Thyroid gland (tissue), 4 donors: Measurements from ENCODE around the gene RETREG3. TPM values are rescaled to one million over a fixed set of nuclear protein-coding genes. Genes with fewer than 3 reads are reported as not detected.
"Not testable (repeated sequence)": the region's sequence is repeated elsewhere in the genome, so short reads cannot be mapped to it uniquely, and the experiment has no call there.

Experiments
- DNase-seq, 2 donors: peaks; one replicate each; pipeline ENCODE4 v3.0.0-alpha.2; 2019
- H3K27ac ChIP-seq, 3 donors: fragments of 200-600 bp; sonication (generic); 1 replicate in 2 of 3; 2 replicates in 1 of 3; pipeline ENCODE4 v1.5.1; 2016 to 2019; ENCODE audit warnings: mild to moderate bottlenecking in 1 of 3, moderate library complexity in 1 of 3
- H3K27me3 ChIP-seq: fragments of 200-600 bp; sonication (generic); one replicate; pipeline ENCODE4 v1.5.1; 2019
- H3K36me3 ChIP-seq, 2 donors: fragments of 200-600 bp; sonication (generic); one replicate each; pipeline ENCODE4 v1.5.1; 2016 to 2019
- H3K4me1 ChIP-seq, 2 donors: fragments of 200-600 bp; sonication (generic); one replicate each; pipeline ENCODE4 v1.5.1; 2017 to 2019
- H3K4me3 ChIP-seq, 3 donors: fragments of 200-600 bp; sonication (generic); replicated peaks in 1 of 3; 1 replicate in 2 of 3; 2 replicates in 1 of 3; pipeline ENCODE4 v1.5.1; 2016; ENCODE audit warnings: mild to moderate bottlenecking in 1 of 3
- H3K9me3 ChIP-seq: fragments of 200-600 bp; sonication (generic); one replicate; pipeline ENCODE4 v1.5.1; 2017
- POLR2A ChIP-seq, 2 donors: fragments of 450-650 bp; IDR thresholded peaks; one replicate each; pipeline ENCODE4 v1.6.1; 2017; ENCODE audit warnings: antibody characterized with exemption in 2 of 2, mild to moderate bottlenecking in 2 of 2, moderate library complexity in 1 of 2
- WGBS, 2 donors: methylation state at CpG; one replicate each; pipeline ENCODE4 v1.1.5; 2017; 5-methylcytosine and 5-hydroxymethylcytosine counted together
- intact Hi-C: fragments of 100-400 bp; cut with DNase I; formaldehyde crosslinking; loops from one replicate; pipeline ENCODE4 v1.15.1; 2023
- total RNA-seq, 4 donors: library from RNA; depleted of rRNA; stranded (reverse); fragments of >200 nt; gene quantifications; one replicate each; pipeline ENCODE4 v1.2.3, GENCODE V29; 2016
- TF ChIP-seq, protein P1 (sequence below), 6 experiments: fragments of 200-600 bp in 3 of 6; fragments of 450-650 bp in 3 of 6; sonication (generic) in 3 of 6; IDR thresholded peaks; one replicate each; pipeline ENCODE4 v1.5.1; 2016 to 2019; ENCODE audit warnings: antibody characterized with exemption in 6 of 6, mild to moderate bottlenecking in 2 of 6, inconsistent platforms in 1 of 6, moderate library complexity in 1 of 6

Gene RETREG3
- total RNA-seq, 4 donors from 2014 or later = 61.9 to 74.4 (median 72.1) TPM

GRCh38 chr17:42543190-42544079, 65.7 kb downstream of the RETREG3 start:
- intact Hi-C loops = no loop called here
- no peak for TF ChIP-seq POLR2A (IDR thresholded peaks at IDR 0.05)
- TF ChIP-seq, protein P1, sequence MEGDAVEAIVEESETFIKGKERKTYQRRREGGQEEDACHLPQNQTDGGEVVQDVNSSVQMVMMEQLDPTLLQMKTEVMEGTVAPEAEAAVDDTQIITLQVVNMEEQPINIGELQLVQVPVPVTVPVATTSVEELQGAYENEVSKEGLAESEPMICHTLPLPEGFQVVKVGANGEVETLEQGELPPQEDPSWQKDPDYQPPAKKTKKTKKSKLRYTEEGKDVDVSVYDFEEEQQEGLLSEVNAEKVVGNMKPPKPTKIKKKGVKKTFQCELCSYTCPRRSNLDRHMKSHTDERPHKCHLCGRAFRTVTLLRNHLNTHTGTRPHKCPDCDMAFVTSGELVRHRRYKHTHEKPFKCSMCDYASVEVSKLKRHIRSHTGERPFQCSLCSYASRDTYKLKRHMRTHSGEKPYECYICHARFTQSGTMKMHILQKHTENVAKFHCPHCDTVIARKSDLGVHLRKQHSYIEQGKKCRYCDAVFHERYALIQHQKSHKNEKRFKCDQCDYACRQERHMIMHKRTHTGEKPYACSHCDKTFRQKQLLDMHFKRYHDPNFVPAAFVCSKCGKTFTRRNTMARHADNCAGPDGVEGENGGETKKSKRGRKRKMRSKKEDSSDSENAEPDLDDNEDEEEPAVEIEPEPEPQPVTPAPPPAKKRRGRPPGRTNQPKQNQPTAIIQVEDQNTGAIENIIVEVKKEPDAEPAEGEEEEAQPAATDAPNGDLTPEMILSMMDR (IDR thresholded peaks at IDR 0.05) = no peak
- no peaks in the 10 kb centered on the region for H3K9me3 ChIP-seq
- 94 to 95% methylated on average over 21 to 34 of the region's 39 CpGs for WGBS, 2 donors
- H3K36me3 ChIP-seq = peaks cover 19 to 30% of the 10 kb centered on the region in 2 donors
- H3K4me1 ChIP-seq = peaks cover 3 to 5% of the 10 kb centered on the region in 2 donors
- H3K27me3 ChIP-seq = no peaks in the 10 kb centered on the region
- H3K27ac ChIP-seq = no peak overlapping the region
- DNase-seq = no peak
- H3K4me3 ChIP-seq = no peak overlapping the region

DNA sequence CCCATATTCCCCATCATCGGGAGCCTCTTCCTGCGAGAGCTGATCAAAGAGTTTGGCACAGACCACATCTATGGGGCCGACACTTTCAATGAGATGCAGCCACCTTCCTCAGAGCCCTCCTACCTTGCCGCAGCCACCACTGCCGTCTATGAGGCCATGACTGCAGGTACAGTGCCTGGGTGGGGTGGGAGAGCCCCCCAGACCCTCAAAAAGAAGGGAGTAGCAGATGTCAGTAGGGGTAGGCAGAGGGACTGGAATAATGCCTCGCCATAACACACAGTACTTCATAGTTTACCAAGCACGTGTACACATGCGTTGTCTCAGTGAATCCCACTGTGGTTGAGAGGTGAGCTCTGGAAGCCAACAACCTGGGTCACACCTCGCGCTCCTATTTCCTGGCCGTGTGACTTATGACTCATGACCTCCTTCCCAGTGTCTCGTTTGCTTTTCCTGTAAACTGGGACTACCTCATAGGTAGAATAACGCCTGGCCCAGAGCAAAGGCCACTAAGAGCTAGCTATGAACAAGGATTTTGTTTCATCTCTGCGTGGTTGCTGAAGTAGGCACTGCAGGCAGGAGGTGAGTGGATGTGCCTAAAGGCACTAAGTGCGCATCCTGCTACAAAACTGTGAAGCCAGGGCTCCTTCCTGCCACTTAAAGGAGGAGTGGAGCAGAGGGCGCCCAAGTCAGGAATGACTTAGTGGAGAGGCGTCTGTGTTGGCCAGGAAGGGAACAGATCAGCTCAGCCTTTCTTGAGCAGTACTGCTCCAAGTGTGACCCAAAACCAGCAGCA, 67.9 kb downstream of the RETREG3 start:
- intact Hi-C loops = no loop called here
- H3K27me3 ChIP-seq = no peaks in the 10 kb centered on the region
- H3K27ac ChIP-seq = no peak overlapping the region
- H3K9me3 ChIP-seq = no peaks in the 10 kb centered on the region
- no peak for TF ChIP-seq POLR2A (IDR thresholded peaks at IDR 0.05)
- TF ChIP-seq, protein P1 (IDR thresholded peaks at IDR 0.05) = no peak
- peaks cover 8 to 9% of the 10 kb centered on the region in 2 donors for H3K4me1 ChIP-seq
- WGBS, 2 donors = 85 to 89% methylated on average over 13 to 17 of the region's 17 CpGs
- H3K36me3 ChIP-seq = peaks cover 21 to 30% of the 10 kb centered on the region in 2 donors
- H3K4me3 ChIP-seq = no peak overlapping the region
- DNase-seq = no peak

- WGBS, 2 donors = 94 to 97% methylated on average over 4 of the region's 4 CpGs
- Histone ChIP-seq H3K36me3 (peaks cover 21 to 30% of the 10 kb centered on the region in 2 donors), H3K4me1 (peaks cover 8 to 11% of the 10 kb centered on the region in 2 donors)
- H3K9me3 ChIP-seq, intact Hi-C loops, DNase-seq, H3K27ac ChIP-seq, H3K27me3 ChIP-seq, H3K4me3 ChIP-seq: not testable (repeated sequence)
Observed at GRCh38 chr17:42540558-42540957, 68.6 kb downstream of the RETREG3 start.

- WGBS, 2 donors = 96 to 98% methylated on average over 14 of the region's 14 CpGs
- DNase-seq = no peak
- H3K9me3 ChIP-seq = no peaks in the 10 kb centered on the region
- no peak for TF ChIP-seq POLR2A (IDR thresholded peaks at IDR 0.05)
- TF ChIP-seq, protein P1 (IDR thresholded peaks at IDR 0.05) = no peak
- no peaks in the 10 kb centered on the region for H3K27me3 ChIP-seq
- no peak overlapping the region for H3K4me3 ChIP-seq
- intact Hi-C loops = no loop called here
- H3K36me3 ChIP-seq = peaks cover 19 to 21% of the 10 kb centered on the region in 2 donors
- no peak overlapping the region for H3K27ac ChIP-seq
- H3K4me1 ChIP-seq = peaks cover 8 to 19% of the 10 kb centered on the region in 2 donors
Observed at GRCh38 chr17:42538482-42538881, 70.7 kb downstream of the RETREG3 start.

GRCh38 chr17:42537826-42538451, 71.2 kb downstream of the RETREG3 start:
- TF ChIP-seq POLR2A (IDR thresholded peaks at IDR 0.05) = no peak
- TF ChIP-seq, protein P1 (IDR thresholded peaks at IDR 0.05) = no peak
- intact Hi-C loops = no loop called here
- Histone ChIP-seq H3K9me3 (no peaks in the 10 kb centered on the region), H3K36me3 (peaks cover 16 to 19% of the 10 kb centered on the region in 2 donors), H3K4me3 (no peak overlapping the region), H3K27ac (no peak overlapping the region), H3K4me1 (peaks cover 8 to 19% of the 10 kb centered on the region in 2 donors), H3K27me3 (no peaks in the 10 kb centered on the region)
- WGBS, 2 donors = 96 to 98% methylated on average over 5 of the region's 5 CpGs
- DNase-seq = no peak
